ENCODE data around the gene LHX2.

Gene LHX2

DNA sequence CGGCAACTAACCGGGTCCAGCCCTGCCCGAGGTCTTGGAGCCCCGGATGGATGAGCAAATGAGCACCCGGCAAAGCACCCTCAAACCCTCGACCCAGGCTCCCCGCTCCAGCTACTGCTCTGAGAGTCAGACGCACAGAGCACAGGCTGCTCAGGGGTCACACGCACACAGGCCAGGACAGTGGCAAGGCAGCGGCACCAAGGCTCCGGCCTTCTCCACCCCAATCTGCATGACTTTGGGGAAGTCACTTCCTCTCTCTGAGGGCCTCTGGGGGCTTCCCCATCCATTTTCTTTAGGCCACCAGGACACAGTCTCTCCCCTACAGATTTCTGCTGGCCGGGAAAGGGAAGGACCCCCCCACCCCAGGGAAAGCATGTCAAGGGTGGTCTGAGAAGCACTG is 18.0 kb downstream of the LHX2 start:
- in situ Hi-C loops (cut with HindIII; ENCODE audit: low sequenced_read_pairs): no loop called here

DNA sequence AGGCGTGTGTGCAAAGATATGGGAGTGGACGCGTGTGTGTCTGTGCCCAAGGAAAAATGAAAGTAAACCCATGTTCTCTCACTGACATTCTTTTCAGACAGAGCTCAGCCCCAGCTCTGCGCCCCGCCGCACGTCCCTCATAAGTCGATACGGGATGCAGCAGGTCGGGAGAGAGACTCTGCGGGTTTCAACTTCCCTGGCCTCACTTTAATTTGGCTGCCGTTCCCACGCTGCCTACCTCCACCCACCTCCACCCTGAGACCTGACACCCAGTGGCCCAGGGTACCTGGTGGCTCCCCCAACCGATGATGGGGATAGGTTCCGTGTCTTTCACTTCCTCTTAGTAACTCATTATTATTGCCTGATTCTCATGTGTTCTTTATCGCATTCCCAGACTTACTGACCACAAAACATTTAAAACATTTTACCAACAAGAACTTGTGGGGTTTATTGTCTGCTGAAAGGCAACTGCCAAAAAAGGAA is 19.4 kb downstream of the LHX2 start:
- in situ Hi-C loops (cut with HindIII; ENCODE audit: low sequenced_read_pairs): no loop called here

DNA sequence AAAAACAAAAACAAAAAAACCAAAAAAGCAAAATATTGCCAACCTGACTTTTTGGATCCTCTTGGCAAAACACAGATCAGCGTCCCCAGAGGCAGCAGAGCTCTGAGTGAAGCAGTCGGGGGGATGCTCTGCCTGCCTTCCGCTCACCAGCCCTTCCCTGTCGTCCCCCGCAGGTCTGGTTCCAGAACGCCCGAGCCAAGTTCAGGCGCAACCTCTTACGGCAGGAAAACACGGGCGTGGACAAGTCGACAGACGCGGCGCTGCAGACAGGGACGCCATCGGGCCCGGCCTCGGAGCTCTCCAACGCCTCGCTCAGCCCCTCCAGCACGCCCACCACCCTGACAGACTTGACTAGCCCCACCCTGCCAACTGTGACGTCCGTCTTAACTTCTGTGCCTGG is 20.7 kb downstream of the LHX2 start:
- in situ Hi-C loops (cut with HindIII; ENCODE audit: low sequenced_read_pairs): no loop called here

DNA sequence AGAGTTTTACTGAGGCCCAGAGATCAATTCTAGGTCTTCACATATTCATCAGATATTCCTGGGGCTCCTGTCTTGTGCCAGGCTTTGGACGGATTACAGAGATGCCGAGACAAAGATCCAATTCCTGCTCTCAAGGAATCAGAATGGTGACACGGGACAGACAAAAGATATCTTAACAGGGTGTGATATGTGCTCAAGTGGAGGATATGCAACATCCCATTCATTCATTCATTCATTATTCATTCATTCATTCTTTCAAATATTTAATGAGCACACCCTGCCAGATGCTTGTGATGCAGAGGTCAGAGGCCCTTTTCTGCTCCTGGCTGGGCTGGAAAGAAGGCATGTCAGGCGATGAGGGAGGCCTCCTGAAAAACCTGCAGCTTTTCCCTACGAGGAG is 21.8 kb downstream of the LHX2 start:
- in situ Hi-C loops (cut with HindIII; ENCODE audit: low sequenced_read_pairs): no loop called here

DNA sequence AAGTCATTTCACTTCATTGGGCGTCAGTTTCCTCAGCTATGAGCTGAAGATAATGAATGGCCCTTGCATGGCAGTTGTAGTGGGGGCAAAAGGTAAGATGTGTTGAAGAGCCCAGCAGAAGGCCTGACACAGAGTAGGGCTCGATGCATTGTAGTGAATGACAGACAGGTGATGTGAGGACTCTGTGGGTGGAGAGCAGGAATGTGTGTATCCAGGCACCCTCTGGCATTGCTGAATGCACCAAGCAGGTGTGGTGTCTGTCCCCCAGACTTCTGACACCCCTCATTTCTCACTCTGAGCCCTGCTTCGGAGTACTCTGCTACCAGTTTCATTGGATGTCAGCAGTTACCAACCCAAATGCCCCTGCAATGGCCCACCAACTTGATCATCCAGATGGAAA is 22.4 kb downstream of the LHX2 start:
- in situ Hi-C loops (cut with HindIII; ENCODE audit: low sequenced_read_pairs): no loop called here

DNA sequence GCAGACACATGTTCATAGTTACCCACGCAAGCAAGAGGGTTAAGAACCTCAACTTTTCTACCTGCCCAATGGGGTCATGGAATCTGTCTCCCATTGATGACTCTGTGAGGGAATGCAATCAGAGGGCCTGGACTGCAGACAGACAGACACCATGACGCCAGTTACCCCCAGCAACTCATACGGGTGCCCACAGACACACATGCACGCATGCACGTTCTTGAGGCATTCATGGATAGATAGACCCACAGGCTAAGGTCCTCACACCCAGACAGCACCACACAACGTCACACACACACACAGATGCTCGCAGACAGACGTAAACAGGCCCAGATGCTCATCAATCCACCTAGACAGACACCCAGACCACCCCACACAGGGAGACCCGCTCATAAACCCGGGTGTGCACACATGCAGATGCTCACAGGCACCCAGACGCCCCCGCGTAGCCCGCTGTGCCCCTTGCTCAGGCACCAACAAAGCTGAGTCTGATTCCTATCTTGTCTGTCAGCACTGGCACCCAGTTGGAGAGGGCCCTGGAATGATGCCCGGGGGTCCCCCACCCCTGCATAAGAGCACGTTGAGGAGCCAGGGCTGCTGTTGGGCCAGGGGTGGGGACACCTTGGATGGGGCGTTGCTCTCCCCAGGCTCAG is 23.6 kb downstream of the LHX2 start:
- in situ Hi-C loops (cut with HindIII; ENCODE audit: low sequenced_read_pairs): no loop called here

DNA sequence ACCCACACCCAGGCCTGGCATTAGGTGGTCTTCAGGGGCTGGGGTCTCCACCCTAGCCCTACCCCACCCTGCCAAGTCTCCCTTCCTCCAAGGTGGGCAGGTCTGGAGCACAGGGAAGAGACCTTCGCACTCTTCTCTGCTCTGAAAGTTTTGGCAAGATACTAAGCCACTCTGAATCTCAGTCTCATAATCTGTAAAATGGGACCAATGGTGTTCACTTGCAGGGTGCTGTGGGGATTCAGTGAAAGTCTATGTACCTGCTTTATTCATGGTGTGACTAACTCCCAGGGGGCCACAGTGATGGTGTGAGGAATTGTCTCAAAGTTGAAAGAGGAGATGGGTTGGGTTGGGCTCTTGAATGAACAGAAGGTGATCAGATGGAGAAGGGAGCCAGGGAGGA is 25.0 kb downstream of the LHX2 start:
- in situ Hi-C loops (cut with HindIII; ENCODE audit: low sequenced_read_pairs): no loop called here

DNA sequence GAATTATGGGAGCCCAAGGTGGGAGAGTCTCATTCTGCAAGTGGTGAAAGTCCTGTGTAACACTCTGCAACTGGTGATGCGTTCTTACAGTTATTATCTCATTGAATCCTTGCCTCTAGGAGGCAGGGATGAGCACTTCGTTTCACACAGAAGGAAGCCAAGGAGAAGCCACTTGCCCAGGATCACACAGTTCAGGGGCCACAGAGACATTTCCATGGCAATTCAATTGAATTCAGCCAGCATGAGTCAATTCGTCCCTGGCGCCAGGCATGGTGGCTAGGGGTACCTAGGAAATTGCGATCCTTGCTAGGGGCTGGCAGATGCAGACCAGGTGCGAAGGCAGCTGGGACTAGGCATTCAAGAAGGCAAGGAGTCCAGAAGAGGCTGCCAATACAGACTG is 26.2 kb downstream of the LHX2 start:
- in situ Hi-C loops (cut with HindIII; ENCODE audit: low sequenced_read_pairs): no loop called here

DNA sequence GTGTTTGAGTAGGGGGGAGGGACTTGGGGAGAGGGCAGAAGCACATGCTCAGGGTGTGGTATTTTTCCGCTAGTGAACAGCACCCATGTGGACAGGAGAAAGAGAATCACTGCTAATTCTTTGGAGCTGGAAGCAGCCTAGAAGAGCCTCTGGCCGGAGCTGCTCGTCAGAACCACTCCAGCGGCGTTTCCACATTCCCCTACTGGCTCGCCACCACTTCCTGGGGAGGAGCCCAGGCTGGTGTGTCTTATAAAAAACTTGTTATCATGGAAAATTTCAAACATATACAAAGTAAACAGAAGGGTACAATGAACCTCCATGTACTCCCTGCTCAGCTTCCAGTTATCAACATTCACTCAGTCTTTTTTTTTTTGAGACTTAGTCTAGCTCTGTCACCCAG is 26.7 kb downstream of the LHX2 start:
- in situ Hi-C loops (cut with HindIII; ENCODE audit: low sequenced_read_pairs): no loop called here

DNA sequence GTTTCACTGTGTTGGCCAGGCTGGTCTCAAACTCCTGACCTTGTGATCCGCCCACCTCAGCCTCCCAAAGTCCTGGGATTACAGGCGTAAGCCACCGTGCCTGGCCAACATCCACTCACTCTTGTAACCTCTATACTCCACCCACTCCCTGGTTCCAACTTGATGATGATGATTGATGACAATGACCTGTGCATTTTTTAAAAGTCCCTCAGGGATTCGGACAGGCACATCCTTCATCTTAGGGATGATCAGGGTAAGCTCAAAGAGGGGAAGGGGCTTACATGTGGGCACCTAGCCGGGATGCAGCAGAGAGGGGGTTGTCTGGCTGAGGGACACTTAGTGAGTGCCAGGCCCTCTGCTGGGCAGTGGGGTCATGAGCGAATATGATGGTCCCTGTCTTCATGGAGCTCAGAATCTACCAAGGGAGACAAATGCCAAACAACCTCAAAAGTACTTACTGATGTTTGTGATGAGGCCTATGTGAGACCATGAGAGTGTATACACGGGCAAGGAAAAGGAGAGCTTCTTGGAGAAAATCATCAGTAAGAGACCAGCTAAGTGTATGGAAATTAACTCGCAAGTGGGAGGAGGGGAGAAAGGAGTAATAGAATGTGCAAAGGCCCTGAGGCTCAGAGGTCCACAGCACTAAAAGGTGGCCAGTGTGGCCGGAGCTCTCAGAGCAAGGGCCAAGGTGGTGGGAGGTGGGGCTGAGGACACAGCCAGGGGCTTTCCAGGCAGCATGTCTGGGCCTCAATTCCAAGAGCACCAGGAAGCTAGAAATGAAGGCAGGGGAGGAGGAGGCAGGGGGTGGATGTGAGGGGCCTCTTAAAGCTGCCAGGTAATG is 27.4 kb downstream of the LHX2 start:
- in situ Hi-C loops (cut with HindIII; ENCODE audit: low sequenced_read_pairs): no loop called here

DNA sequence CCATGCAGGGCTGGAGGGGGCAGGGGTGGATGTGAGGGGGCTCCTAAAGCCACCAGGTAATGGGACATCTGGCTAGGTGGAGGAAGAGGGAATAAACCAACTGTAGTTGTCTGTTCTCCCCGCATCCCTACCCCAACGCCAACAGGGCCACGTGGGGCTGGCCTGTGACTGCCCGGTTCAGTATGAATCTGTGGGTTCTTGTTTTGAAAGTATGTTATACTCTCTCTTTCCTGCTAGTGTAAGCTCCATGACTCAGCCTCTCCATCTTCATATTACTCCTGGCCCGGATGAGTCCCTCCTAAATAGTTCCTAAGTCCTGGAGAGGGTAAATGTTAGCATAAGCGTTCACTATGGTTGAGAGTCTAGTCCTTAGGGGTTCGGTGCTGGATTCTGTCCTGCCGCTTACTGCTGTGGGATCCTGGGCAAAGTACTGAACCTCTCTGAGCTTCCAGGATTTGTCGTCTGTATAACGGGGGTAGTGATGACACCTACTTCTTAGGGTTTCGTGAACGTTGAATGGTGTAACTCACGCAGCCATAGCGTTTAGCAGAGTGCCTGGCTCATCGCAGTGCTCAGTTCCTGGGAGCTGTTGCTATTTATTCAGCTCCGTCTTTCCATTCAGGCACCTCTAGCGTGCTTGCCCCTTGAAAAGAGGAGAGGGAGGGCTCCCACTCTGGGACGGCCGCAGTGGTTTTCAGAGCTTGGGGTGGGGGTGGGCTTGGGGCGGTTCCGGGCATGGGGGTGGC is 28.8 kb downstream of the LHX2 start:
- in situ Hi-C loops (cut with HindIII; ENCODE audit: low sequenced_read_pairs): no loop called here

DNA sequence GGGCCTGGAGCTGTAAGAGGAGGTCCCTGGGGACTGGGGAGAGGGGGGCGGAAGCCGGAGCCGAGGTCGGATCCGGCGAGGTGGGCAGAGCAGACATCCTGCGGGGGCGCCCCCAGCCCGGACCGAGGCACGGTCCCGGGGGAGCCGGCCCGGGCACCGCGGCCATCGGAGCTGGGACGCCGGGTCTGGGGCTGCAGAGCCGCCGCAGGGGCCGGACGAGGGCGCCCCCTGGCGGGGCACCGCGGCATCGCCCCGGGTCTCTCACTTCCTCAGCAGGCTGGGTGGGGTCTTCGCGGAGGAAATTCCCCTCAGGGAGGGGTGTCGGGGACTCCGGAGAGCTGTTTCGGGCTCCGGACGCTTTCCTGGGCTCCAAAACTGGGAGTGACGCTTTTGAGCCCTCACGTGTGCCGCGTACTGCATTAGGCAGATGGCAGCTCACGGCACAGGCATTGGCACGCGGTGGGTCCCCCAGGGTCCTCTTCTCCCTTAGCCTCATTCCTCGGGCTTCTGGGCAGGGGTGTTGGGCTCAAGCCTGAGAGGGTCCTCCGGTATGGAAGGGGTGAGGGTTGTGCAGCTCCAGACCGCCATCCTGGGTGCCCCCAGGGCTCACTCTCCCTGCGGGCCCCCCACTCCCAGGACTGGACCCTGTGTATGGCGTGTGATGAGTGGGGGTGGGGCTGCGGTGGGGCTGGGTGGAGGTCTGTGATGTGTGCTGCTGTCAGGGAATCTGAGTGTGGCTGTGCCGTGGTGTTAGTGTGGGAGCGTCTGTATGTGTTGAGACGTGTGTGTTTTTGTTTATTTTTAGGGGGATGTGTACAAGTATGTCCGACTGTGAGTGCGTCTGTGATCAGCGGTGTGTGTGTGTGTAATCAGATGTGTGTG is 29.6 kb downstream of the LHX2 start:
- in situ Hi-C loops (cut with HindIII; ENCODE audit: low sequenced_read_pairs): no loop called here

DNA sequence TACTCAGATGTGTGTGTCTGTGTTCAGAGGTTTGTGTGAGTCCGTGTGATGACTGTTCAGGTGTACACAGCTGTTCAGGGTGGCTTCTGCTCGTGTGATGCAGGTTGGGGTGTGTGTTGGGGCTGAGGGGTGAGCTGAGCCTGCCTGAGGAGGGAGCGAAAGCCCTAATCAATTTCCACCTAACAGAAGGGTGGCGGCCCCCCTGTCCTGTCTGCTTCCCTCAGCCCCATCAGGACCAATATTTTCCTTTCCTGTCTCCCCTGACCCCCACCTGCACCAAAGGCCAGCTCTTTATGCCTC is 30.2 kb downstream of the LHX2 start:
- in situ Hi-C loops (cut with HindIII; ENCODE audit: low sequenced_read_pairs): no loop called here

DNA sequence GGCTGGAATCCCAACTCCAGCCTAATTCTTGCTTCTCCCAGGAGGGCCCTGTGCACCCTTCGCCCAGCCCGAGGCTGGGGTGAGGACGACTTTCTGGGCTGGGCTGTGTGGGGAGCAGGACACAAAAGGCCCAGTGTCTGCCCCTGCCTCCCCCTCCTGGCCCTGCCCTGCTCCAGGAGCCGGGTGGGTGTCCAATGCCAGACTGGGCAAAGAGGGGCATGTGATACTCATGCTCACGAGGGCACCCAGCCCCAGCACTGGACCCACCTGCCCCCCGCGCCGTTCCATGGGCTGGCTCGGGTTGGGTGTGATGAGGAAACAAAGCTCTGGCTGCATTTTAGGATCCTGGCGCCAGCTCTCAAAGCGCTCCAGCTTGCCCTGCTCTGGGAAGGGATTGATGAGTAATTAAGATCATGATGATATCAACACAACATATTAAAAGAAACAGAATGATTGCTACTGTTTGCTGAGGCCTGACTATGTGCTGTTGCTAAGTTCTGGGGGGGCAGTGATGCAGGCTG is 30.7 kb downstream of the LHX2 start:
- in situ Hi-C loops (cut with HindIII; ENCODE audit: low sequenced_read_pairs): no loop called here

DNA sequence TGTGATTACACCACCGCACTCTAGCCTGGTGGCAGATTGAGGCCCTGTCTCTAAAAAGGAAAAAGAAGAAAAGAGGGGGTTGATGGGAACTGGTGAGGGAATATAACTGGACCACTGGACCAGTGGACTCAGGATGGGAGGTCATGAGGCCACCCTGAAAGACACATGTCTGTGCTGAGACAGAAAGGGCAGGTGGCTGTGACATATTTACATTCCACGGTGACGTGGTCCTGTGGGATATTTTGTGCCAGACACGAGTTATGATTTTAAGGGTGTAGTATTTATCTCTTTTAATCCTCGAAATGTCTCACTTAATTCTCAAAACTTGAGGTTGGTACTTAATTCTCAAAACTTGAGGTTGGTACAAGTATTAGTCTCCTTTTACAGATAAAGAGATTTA is 32.9 kb downstream of the LHX2 start:
- in situ Hi-C loops (cut with HindIII; ENCODE audit: low sequenced_read_pairs): no loop called here

DNA sequence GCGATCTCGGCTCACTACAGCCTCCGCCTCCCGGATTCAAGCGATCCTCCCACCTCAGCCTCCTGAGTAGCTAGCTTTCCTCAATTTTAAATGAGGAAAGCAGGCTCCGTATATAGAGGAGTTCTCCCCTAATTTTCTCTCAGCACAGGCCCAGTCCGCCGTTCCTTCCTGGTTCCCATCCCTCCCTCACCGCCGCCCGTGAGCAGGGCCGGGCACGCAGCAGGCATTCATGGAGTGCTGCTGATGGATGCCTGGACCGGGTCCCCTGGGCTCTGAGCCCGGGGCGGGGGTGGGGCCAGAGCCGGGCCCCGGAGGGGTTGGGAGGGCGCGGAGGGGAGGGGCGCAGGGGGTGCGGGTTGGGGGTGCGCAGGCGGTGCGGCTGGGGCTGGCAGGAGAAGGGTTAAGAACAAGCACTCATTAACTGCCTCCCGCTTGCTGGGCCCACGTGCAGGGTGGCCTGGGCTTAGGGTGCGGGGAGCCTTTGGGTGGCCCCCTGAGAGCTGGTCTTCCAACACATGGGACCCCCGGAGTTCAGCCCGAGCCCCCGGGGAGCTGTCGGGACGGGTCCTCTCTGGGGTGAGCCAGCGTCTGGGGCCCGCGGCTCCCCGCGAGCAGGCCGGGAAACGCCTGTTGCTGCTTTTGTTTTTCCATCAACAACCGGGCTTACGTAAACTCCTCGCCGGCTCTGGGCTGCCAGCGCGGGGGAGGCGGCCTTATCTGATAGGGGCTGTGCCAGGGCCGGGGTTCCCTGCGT is 33.7 kb downstream of the LHX2 start:
- in situ Hi-C loops (cut with HindIII; ENCODE audit: low sequenced_read_pairs): no loop called here

DNA sequence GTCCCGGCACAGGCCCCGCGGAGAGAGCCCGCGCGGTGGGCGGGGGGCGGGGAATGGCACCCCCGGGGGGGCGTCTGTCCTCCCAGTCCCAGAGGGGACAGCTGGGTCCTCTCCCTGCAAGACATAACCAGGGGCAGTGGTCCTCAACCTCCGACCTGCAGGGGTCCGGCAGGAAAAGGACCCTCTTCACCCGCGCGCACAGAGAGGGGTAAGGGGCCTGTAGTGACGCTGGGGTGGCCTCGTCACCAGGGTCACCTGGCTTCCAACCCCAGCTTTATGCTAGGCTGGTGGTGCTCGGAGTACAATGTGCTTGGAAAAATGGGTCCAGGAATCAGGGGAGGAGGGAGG is 34.2 kb downstream of the LHX2 start:
- in situ Hi-C loops (cut with HindIII; ENCODE audit: low sequenced_read_pairs): no loop called here

DNA sequence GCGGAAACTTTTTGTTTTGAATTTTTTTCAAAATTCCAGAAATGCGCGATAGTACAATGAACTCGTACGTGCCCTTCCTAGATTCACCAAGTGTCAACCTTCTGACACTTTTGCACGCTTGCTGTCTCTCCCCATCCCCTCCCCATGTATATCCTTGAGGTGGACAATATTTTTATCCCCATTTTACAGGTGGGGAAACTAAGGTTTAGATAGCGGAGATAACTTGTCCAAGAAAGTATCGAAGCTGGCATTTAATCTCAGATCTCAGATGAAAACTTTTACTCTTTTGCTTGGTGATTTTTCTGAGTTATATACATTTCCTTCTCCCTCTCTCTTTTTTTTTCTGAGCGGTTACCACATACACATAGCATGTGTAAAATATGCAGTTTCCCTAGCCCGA is 34.6 kb downstream of the LHX2 start:
- in situ Hi-C loops (cut with HindIII; ENCODE audit: low sequenced_read_pairs): no loop called here

DNA sequence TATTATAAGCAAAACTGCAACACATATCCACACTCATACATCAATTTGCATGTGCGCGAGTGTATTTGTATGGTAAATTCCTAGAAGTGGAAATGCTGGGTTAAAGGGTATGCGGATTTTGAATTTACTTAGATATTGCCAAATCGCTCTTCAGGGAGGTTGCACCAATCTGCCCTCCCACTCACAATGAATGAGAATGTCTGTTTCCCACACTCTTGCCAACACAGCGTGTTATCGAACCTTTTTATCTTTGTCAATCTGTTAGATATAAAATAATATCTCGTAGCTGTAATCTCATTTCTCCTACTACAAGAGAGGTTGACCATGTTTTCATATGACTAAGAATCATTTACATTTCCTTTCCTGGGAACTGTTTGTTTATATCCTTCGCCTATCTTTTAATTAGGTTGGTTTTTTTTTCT is 35.7 kb downstream of the LHX2 start:
- in situ Hi-C loops (cut with HindIII; ENCODE audit: low sequenced_read_pairs): no loop called here

DNA sequence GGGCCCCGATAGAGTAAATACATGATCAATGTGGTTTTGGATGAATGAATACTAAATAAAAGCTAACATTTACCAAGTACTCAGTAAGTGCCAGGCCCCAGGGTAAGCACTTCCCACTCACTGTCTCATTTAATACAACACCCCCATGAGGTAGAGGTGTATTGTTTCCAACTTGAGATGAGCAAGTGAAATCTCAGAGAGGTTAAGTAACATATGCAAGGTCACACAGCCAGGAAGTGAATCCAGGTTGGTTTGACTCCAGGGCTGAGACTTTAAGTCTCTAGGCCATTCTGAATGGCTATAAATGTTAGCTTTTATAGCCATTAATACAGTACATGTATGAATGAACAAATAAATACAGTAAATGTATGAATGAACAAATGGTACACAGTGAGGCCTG is 39.4 kb downstream of the LHX2 start:
- in situ Hi-C loops (cut with HindIII; ENCODE audit: low sequenced_read_pairs): no loop called here

All from DLD1 (cell line).